Kidney (tissue), 14 donors: ENCODE results near the gene GAGE12G. TPM values are rescaled to one million over a fixed set of nuclear protein-coding genes. Genes with fewer than 3 reads are reported as not detected.

Experiments
- DNase-seq, 5 donors: peaks; one replicate each; pipeline ENCODE4 v3.0.0-alpha.2; 2013 to 2020
- FAIRE-seq: peaks from 2 replicates; lab custom pipeline; 2012; peaks lifted over from hg19 to GRCh38; lab: Jason Lieb, UNC
- H3K27ac ChIP-seq, 2 donors: one replicate each; pipeline ENCODE4 v1.7.0; 2013; ENCODE audit warnings: low read depth in 2 of 2, low read length in 2 of 2, inconsistent platforms in 1 of 2
- H3K27me3 ChIP-seq: one replicate; pipeline ENCODE4 v1.7.1; 2013; ENCODE audit warnings: low read length, inconsistent platforms; ENCODE audit not compliant: control insufficient read depth, insufficient read depth
- H3K36me3 ChIP-seq, 3 donors: one replicate each; pipeline versions ENCODE4 v1.7.0 to v1.7.1; 2013; ENCODE audit warnings: low read length in 3 of 3, control low read depth in 1 of 3, inconsistent platforms in 1 of 3; ENCODE audit not compliant: insufficient read depth in 3 of 3, control insufficient read depth in 2 of 3
- H3K4me1 ChIP-seq, 3 donors: one replicate each; pipeline versions ENCODE4 v1.7.0 to v1.7.1; 2013; ENCODE audit warnings: low read length in 3 of 3, inconsistent platforms in 1 of 3, low read depth in 1 of 3; ENCODE audit not compliant: control insufficient read depth in 2 of 3, insufficient read depth in 2 of 3
- H3K4me3 ChIP-seq, 3 donors: one replicate each; pipeline versions ENCODE4 v1.7.0 to v1.8.1; 2013; ENCODE audit warnings: low read length in 3 of 3, control low read depth in 1 of 3, inconsistent platforms in 1 of 3
- H3K9ac ChIP-seq, 3 donors: one replicate each; pipeline versions ENCODE4 v1.7.0 to v1.7.1; 2013; ENCODE audit warnings: low read length in 3 of 3, control low read depth in 1 of 3, inconsistent platforms in 1 of 3
- H3K9me3 ChIP-seq, 3 donors: one replicate each; pipeline versions ENCODE4 v1.7.0 to v1.7.1; 2013; ENCODE audit warnings: low read length in 3 of 3, control low read depth in 1 of 3, inconsistent platforms in 1 of 3; ENCODE audit not compliant: control insufficient read depth in 2 of 3, insufficient read depth in 1 of 3
- intact Hi-C: fragments of 100-400 bp; cut with DNase I; formaldehyde crosslinking; loops from one replicate; pipeline ENCODE4 v1.11.1; 2022
- polyA plus RNA-seq: library from polyadenylated mRNA; stranded (reverse); fragments of 350-450 nt; fragmentation: Illumina TruSeq; extraction: RNeasy Lipid Tissue Mini Kit (QIAGEN cat#74804); gene quantifications from one replicate; pipeline ENCODE4 v1.2.3, GENCODE V29; 2014; ENCODE audit warnings: low read depth, low replicate concordance; ENCODE audit not compliant: insufficient read depth
- total RNA-seq: library from RNA; stranded (reverse); fragmentation: NEBNext Ultra II Directional; extraction: Animal tissue kit (Norgen Biotek cat#: 25700); gene quantifications from one replicate; pipeline ENCODE4 v1.2.1, GENCODE V29; 2021
- TF ChIP-seq, protein P1 (sequence below): IDR thresholded peaks from 3 replicates; pipeline ENCODE4 v1.5.1; 2012; ENCODE audit warnings: mild to moderate bottlenecking, moderate library complexity, borderline replicate concordance; ENCODE audit not compliant: insufficient read depth; ENCODE audit errors: extremely low read depth
- donor health status: control.
- donor health status: control.
- donor health status: control.
- donor health status: control.
- donor health status: control.
- donor health status: DM: yes; HTN: yes; CAD: no.
- donor health status: Normal renal cell carcinoma (clear cell type).

Gene GAGE12G
- total and polyA plus RNA-seq, 2 donors from 2014 or later, result not detected

DNA sequence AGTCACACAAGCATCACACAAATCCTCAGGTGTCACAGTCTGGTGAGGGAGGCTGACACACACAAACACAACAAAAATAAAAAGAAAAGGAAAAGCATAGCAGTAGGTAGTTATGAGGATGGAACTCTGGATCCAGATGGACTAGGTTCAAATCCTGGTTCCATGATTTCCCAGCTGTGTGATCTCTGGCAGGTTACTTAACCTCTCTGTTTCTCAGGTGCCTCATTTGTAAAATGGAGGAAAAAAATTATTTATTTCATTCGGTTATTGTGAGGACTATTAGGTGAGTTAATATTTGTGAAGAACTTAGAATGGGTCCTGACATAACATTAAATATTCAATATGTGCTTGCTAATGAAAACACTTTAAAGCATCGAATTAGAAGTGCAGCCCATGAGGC is 48.4 kb downstream of the GAGE12G start:
- Histone ChIP-seq H3K4me1 (no peaks in the 10 kb centered on the region), H3K36me3 (no peaks in the 10 kb centered on the region), H3K27me3 (no peaks in the 10 kb centered on the region), H3K9ac (no peak overlapping the region), H3K4me3 (no peak overlapping the region), H3K27ac (no peak overlapping the region), H3K9me3 (no peaks in the 10 kb centered on the region)
- DNase-seq (no peak), FAIRE-seq (no peak)
- TF ChIP-seq, protein P1, sequence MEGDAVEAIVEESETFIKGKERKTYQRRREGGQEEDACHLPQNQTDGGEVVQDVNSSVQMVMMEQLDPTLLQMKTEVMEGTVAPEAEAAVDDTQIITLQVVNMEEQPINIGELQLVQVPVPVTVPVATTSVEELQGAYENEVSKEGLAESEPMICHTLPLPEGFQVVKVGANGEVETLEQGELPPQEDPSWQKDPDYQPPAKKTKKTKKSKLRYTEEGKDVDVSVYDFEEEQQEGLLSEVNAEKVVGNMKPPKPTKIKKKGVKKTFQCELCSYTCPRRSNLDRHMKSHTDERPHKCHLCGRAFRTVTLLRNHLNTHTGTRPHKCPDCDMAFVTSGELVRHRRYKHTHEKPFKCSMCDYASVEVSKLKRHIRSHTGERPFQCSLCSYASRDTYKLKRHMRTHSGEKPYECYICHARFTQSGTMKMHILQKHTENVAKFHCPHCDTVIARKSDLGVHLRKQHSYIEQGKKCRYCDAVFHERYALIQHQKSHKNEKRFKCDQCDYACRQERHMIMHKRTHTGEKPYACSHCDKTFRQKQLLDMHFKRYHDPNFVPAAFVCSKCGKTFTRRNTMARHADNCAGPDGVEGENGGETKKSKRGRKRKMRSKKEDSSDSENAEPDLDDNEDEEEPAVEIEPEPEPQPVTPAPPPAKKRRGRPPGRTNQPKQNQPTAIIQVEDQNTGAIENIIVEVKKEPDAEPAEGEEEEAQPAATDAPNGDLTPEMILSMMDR, result no peak
- intact Hi-C loops, result no loop called here

Other genes with a start within 250 kb of the GAGE12G start
- gene GAGE12J, start 248.4 kb upstream of the GAGE12G start, total RNA-seq, result not detected
- gene GAGE12J, start 248.4 kb upstream of the GAGE12G start, polyA plus RNA-seq, result not detected
- gene GAGE13, start 238.8 kb upstream of the GAGE12G start, total RNA-seq, result not detected
- gene GAGE13, start 238.8 kb upstream of the GAGE12G start, polyA plus RNA-seq, result not detected
- gene GAGE12C, start 38.2 kb upstream of the GAGE12G start, total RNA-seq, result not detected
- not detected for gene GAGE12C, start 38.2 kb upstream of the GAGE12G start, polyA plus RNA-seq
- not detected for gene GAGE12D, start 28.7 kb upstream of the GAGE12G start, total RNA-seq
- not detected for gene GAGE12D, start 28.7 kb upstream of the GAGE12G start, polyA plus RNA-seq
- gene GAGE12E, start 19.1 kb upstream of the GAGE12G start, total RNA-seq, result not detected
- gene GAGE12E, start 19.1 kb upstream of the GAGE12G start, polyA plus RNA-seq, result not detected
- not detected for gene GAGE12F, start 9.6 kb upstream of the GAGE12G start, total RNA-seq
- not detected for gene GAGE12F, start 9.6 kb upstream of the GAGE12G start, polyA plus RNA-seq
- gene GAGE12H, start 9.5 kb downstream of the GAGE12G start, total RNA-seq, result not detected
- gene GAGE12H, start 9.5 kb downstream of the GAGE12G start, polyA plus RNA-seq, result not detected
- gene GAGE2A, start 19.1 kb downstream of the GAGE12G start, total RNA-seq, result not detected
- not detected for gene GAGE2A, start 19.1 kb downstream of the GAGE12G start, polyA plus RNA-seq
- gene GAGE1, start 28.6 kb downstream of the GAGE12G start, total RNA-seq, result not detected
- gene GAGE1, start 28.6 kb downstream of the GAGE12G start, polyA plus RNA-seq, result not detected
- not detected for gene PAGE1, start 125.6 kb downstream of the GAGE12G start, total RNA-seq
- not detected for gene PAGE1, start 125.6 kb downstream of the GAGE12G start, polyA plus RNA-seq